Measurements from ENCODE around the gene DND1.

GRCh38 chr5:140631831-140632365 lies 41.5 kb downstream of the DND1 start:
- TF ChIP-seq GATA2 (IDR thresholded peaks at IDR 0.05; ENCODE audit: low read depth, low read length) (no peak), GATA3 (IDR thresholded peaks at IDR 0.05; ENCODE audit: low read depth, low read length) (no peak)
